Measurements from ENCODE around the gene MLLT1.

- TF ChIP-seq POLR2A (IDR thresholded peaks at IDR 0.05) = no peak
- TF ChIP-seq CTCF (IDR thresholded peaks at IDR 0.05) = no peak
Observed at GRCh38 chr19:6250024-6250615, 29.7 kb downstream of the MLLT1 start.

Measured in heart left ventricle (tissue), 13 donors.